ENCODE results near the gene MBOAT7.

GRCh38 chr19:54196536-54196935, 7.2 kb upstream of the MBOAT7 start:
- no peak for TF ChIP-seq CTCF (optimal IDR thresholded peaks at IDR 0.05 in 1 of 3, IDR thresholded peaks at IDR 0.05 in 1 of 3, conservative IDR thresholded peaks at IDR 0.05 in 1 of 3; ENCODE audit: extremely low read depth in 1 of 3, insufficient read depth in 2 of 3, low read length in 3 of 3)
- TF ChIP-seq EZH2 (IDR thresholded peaks at IDR 0.05; ENCODE audit: low read length): no peak

Data from keratinocyte (primary cell).